GM23338 (cell line): Measurements from ENCODE around the gene PDE4B. TPM values are rescaled to one million over a fixed set of nuclear protein-coding genes. Genes with fewer than 3 reads are reported as not detected.

Source experiments
- ATAC-seq: fragments of 200-7000 bp; cut with Tn5 transposase; 3 replicates; pipeline ENCODE4 v1.9.1; 2020
- DNase-seq: peaks from one replicate; pipeline ENCODE4 v3.0.0-alpha.2; 2015; ENCODE audit warnings: low spot score
- H2AFZ ChIP-seq: fragments of 200-600 bp; sonication (generic); 2 replicates; pipeline ENCODE4 v1.8.0; 2016; ENCODE audit warnings: antibody characterized with exemption, mild to moderate bottlenecking, moderate library complexity
- H3F3A ChIP-seq: fragments of 200-600 bp; sonication (generic); replicated peaks from 2 replicates; pipeline ENCODE4 v1.8.0; 2017; ENCODE audit warnings: antibody characterized with exemption, mixed run types, low read depth
- H3K27ac ChIP-seq: fragments of 200-600 bp; sonication (generic); 2 replicates; pipeline ENCODE4 v1.6.1; 2016; ENCODE audit warnings: low read depth
- H3K27me3 ChIP-seq: fragments of 200-600 bp; sonication (generic); 2 replicates; pipeline ENCODE4 v1.8.0; 2016; ENCODE audit warnings: mild to moderate bottlenecking, mixed run types, moderate library complexity; ENCODE audit not compliant: insufficient read depth
- H3K36me3 ChIP-seq: fragments of 200-600 bp; sonication (generic); 2 replicates; pipeline ENCODE4 v1.8.0; 2016; ENCODE audit warnings: mild to moderate bottlenecking; ENCODE audit not compliant: insufficient read depth
- H3K4me1 ChIP-seq: fragments of 200-600 bp; sonication (generic); 2 replicates; pipeline ENCODE4 v1.8.0; 2016; ENCODE audit warnings: mild to moderate bottlenecking, moderate library complexity; ENCODE audit not compliant: insufficient read depth
- H3K4me2 ChIP-seq: fragments of 200-600 bp; sonication (generic); 2 replicates; pipeline ENCODE4 v1.7.1; 2017; ENCODE audit warnings: mixed run types
- H3K4me3 ChIP-seq: fragments of 200-600 bp; sonication (generic); 2 replicates; pipeline ENCODE4 v1.6.1; 2016; ENCODE audit warnings: mixed run types
- H3K79me2 ChIP-seq: fragments of 200-600 bp; sonication (generic); replicated peaks from 2 replicates; pipeline ENCODE4 v1.8.0; 2017; ENCODE audit warnings: mild to moderate bottlenecking; ENCODE audit not compliant: insufficient read depth
- H3K9me2 ChIP-seq: fragments of 200-600 bp; sonication (generic); 2 replicates; pipeline ENCODE4 v1.8.0; 2017; ENCODE audit not compliant: insufficient read depth
- H4K20me1 ChIP-seq: fragments of 200-600 bp; sonication (generic); replicated peaks from 2 replicates; pipeline ENCODE4 v1.8.0; 2017; ENCODE audit warnings: mild to moderate bottlenecking; ENCODE audit not compliant: insufficient read depth
- H3K27ac Mint-ChIP-seq: 2 replicates; pipeline ENCODE4 v1.8.0; 2020; ENCODE audit warnings: inconsistent platforms, mild to moderate bottlenecking, moderate library complexity, mixed read lengths
- H3K27me3 Mint-ChIP-seq: 3 replicates; pipeline ENCODE4 v1.8.0; 2022; ENCODE audit warnings: low read depth, mild to moderate bottlenecking, moderate library complexity, mixed read lengths, inconsistent platforms; ENCODE audit not compliant: insufficient read depth, poor library complexity
- H3K36me3 Mint-ChIP-seq: 3 replicates; pipeline ENCODE4 v1.8.0; 2021; ENCODE audit warnings: low read depth, mild to moderate bottlenecking, inconsistent platforms, moderate library complexity, mixed read lengths
- H3K4me1 Mint-ChIP-seq: 3 replicates; pipeline ENCODE4 v1.8.0; 2020; ENCODE audit warnings: mild to moderate bottlenecking, inconsistent platforms, mixed read lengths
- H3K4me3 Mint-ChIP-seq: 3 replicates; pipeline ENCODE4 v1.8.0; 2021; ENCODE audit warnings: moderate library complexity, mild to moderate bottlenecking, inconsistent platforms, mixed read lengths
- H3K9me3 Mint-ChIP-seq: 3 replicates; pipeline ENCODE4 v1.8.0; 2020; ENCODE audit warnings: moderate library complexity, mild to moderate bottlenecking, inconsistent platforms, mixed read lengths
- CREB1 ChIP-seq: fragments of 250-450 bp; sonication (Bioruptor Pico); IDR thresholded peaks from 2 replicates; pipeline ENCODE4 v1.5.0; 2020; ENCODE audit warnings: low read depth, mild to moderate bottlenecking, moderate library complexity
- CTCF ChIP-seq, 2 experiments: fragments of 200-600 bp in 1 of 2; sonication (generic) in 1 of 2; conservative IDR thresholded peaks; 2 replicates each; pipeline versions ENCODE4 v1.5.1 to v1.6.1; 2016 to 2017; ENCODE audit warnings: antibody characterized with exemption in 2 of 2, low read depth in 2 of 2, mild to moderate bottlenecking in 2 of 2, moderate library complexity in 1 of 2
- ETS1 ChIP-seq: IDR thresholded peaks from 2 replicates; pipeline ENCODE4 v1.6.1; 2016; ENCODE audit warnings: antibody characterized with exemption
- EZH2 ChIP-seq: fragments of 200-600 bp; sonication (generic); IDR thresholded peaks from one replicate; pipeline ENCODE4 v1.8.0; 2017; ENCODE audit warnings: antibody characterized with exemption, mild to moderate bottlenecking, low read depth; ENCODE audit not compliant: unreplicated experiment
- EZH2phosphoT487 ChIP-seq: fragments of 200-600 bp; sonication (generic); IDR thresholded peaks from one replicate; pipeline ENCODE4 v1.8.1; 2018; ENCODE audit warnings: antibody characterized with exemption; ENCODE audit not compliant: unreplicated experiment
- JUNB ChIP-seq: IDR thresholded peaks from one replicate; pipeline ENCODE4 v1.6.1; 2016; ENCODE audit warnings: antibody characterized with exemption; ENCODE audit not compliant: unreplicated experiment
- NANOG ChIP-seq: IDR thresholded peaks from 2 replicates; pipeline ENCODE4 v1.6.1; 2016; ENCODE audit warnings: antibody characterized with exemption, borderline replicate concordance
- POLR2AphosphoS5 ChIP-seq: IDR thresholded peaks from 2 replicates; pipeline ENCODE4 v1.6.1; 2016; ENCODE audit warnings: antibody characterized with exemption, low read depth
- REST ChIP-seq: IDR thresholded peaks from one replicate; pipeline ENCODE4 v1.6.1; 2018; ENCODE audit warnings: antibody characterized with exemption; ENCODE audit not compliant: unreplicated experiment
- STAT1 ChIP-seq: IDR thresholded peaks from one replicate; pipeline ENCODE4 v1.6.1; 2016; ENCODE audit warnings: antibody characterized with exemption; ENCODE audit not compliant: unreplicated experiment
- ZNF114 ChIP-seq: fragments of 250-450 bp; sonication (Bioruptor Pico); IDR thresholded peaks from 2 replicates; pipeline ENCODE4 v1.5.0; 2020; ENCODE audit warnings: mild to moderate bottlenecking, moderate library complexity
- ZNF331 ChIP-seq: fragments of 250-450 bp; sonication (Bioruptor Pico); IDR thresholded peaks from 2 replicates; pipeline ENCODE4 v1.5.0; 2020; ENCODE audit warnings: low read depth, mild to moderate bottlenecking, moderate library complexity
- polyA plus RNA-seq: library from polyadenylated mRNA; unstranded; fragments of >200 nt; fragmentation: Nextera tagmentation; extraction: Ambion mirVana; gene quantifications from 2 replicates; pipeline ENCODE4 v1.2.1, GENCODE V29; 2016
- total RNA-seq: library from RNA; depleted of rRNA; stranded (reverse); fragments of >200 nt; shearing (Covaris generic); gene quantifications from 2 replicates; pipeline ENCODE4 v1.2.3, GENCODE V29; 2014
- TF ChIP-seq, protein P1 (sequence below): fragments of 250-450 bp; sonication (Bioruptor Pico); IDR thresholded peaks from 2 replicates; pipeline ENCODE4 v1.5.0; 2020; ENCODE audit warnings: mild to moderate bottlenecking, moderate library complexity

The PDE4B gene
- total and polyA plus RNA-seq, 2 experiments from 2014 or later: 14.0 to 25.6 TPM

DNA sequence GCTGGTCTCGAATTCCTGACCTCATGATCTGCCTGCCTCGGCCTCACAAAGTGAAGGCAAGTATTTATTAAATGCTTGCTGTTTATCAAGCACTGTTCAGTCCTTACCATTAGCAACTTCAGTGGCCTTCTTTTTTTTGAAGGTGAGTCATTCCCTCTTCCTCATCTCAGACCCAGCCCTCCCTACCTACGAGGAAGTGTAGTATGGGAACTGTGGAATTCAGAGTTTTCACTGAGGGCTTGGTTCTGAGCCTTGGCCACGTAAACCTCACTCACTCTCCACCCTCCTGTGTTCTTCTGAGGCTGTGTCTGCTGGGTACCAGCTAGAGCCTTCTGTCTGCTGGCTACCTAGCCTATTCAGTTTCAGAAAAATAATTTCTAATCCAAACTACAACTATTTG lies 523.0 kb downstream of the PDE4B start:
- Histone ChIP-seq H3K4me2 (no peak overlapping the region), H2AFZ (0 out of 2 replicates have a peak overlapping the region, but pooled peaks have one; percentile 20), H3F3A (no peaks in the 10 kb centered on the region), H3K9me2 (peaks cover 22% of the 10 kb centered on the region), H3K79me2 (no peaks in the 10 kb centered on the region), H3K36me3 (no peaks in the 10 kb centered on the region), H3K4me3 (no peak overlapping the region), H3K27ac (no peak overlapping the region), H3K27me3 (no peaks in the 10 kb centered on the region), H3K4me1 (peaks cover 4% of the 10 kb centered on the region; the same call in 1 of the 2 replicates), H4K20me1 (no peaks in the 10 kb centered on the region)
- Mint-ChIP-seq H3K36me3 (no peaks in the 10 kb centered on the region; the same call in 2 of the 3 replicates), H3K4me1 (no peaks in the 10 kb centered on the region), H3K27ac (no peak overlapping the region), H3K4me3 (no peak overlapping the region), H3K9me3 (no peaks in the 10 kb centered on the region; the same call in 2 of the 3 replicates), H3K27me3 (no peaks in the 10 kb centered on the region)
- DNase-seq (no peak), ATAC-seq (no peak)
- TF ChIP-seq EZH2phosphoT487 (no peak), ZNF114 (CRISPR knock-in tag) (no peak), NANOG (no peak), JUNB (no peak), EZH2 (no peak), POLR2AphosphoS5 (no peak), REST (no peak), ETS1 (no peak), ZNF331 (CRISPR knock-in tag) (no peak), STAT1 (no peak), CREB1 (no peak), CTCF (conservative IDR thresholded peaks at IDR 0.05; ENCODE audit: low read depth in 2 of 2) (no peak)
- TF ChIP-seq, protein P1, sequence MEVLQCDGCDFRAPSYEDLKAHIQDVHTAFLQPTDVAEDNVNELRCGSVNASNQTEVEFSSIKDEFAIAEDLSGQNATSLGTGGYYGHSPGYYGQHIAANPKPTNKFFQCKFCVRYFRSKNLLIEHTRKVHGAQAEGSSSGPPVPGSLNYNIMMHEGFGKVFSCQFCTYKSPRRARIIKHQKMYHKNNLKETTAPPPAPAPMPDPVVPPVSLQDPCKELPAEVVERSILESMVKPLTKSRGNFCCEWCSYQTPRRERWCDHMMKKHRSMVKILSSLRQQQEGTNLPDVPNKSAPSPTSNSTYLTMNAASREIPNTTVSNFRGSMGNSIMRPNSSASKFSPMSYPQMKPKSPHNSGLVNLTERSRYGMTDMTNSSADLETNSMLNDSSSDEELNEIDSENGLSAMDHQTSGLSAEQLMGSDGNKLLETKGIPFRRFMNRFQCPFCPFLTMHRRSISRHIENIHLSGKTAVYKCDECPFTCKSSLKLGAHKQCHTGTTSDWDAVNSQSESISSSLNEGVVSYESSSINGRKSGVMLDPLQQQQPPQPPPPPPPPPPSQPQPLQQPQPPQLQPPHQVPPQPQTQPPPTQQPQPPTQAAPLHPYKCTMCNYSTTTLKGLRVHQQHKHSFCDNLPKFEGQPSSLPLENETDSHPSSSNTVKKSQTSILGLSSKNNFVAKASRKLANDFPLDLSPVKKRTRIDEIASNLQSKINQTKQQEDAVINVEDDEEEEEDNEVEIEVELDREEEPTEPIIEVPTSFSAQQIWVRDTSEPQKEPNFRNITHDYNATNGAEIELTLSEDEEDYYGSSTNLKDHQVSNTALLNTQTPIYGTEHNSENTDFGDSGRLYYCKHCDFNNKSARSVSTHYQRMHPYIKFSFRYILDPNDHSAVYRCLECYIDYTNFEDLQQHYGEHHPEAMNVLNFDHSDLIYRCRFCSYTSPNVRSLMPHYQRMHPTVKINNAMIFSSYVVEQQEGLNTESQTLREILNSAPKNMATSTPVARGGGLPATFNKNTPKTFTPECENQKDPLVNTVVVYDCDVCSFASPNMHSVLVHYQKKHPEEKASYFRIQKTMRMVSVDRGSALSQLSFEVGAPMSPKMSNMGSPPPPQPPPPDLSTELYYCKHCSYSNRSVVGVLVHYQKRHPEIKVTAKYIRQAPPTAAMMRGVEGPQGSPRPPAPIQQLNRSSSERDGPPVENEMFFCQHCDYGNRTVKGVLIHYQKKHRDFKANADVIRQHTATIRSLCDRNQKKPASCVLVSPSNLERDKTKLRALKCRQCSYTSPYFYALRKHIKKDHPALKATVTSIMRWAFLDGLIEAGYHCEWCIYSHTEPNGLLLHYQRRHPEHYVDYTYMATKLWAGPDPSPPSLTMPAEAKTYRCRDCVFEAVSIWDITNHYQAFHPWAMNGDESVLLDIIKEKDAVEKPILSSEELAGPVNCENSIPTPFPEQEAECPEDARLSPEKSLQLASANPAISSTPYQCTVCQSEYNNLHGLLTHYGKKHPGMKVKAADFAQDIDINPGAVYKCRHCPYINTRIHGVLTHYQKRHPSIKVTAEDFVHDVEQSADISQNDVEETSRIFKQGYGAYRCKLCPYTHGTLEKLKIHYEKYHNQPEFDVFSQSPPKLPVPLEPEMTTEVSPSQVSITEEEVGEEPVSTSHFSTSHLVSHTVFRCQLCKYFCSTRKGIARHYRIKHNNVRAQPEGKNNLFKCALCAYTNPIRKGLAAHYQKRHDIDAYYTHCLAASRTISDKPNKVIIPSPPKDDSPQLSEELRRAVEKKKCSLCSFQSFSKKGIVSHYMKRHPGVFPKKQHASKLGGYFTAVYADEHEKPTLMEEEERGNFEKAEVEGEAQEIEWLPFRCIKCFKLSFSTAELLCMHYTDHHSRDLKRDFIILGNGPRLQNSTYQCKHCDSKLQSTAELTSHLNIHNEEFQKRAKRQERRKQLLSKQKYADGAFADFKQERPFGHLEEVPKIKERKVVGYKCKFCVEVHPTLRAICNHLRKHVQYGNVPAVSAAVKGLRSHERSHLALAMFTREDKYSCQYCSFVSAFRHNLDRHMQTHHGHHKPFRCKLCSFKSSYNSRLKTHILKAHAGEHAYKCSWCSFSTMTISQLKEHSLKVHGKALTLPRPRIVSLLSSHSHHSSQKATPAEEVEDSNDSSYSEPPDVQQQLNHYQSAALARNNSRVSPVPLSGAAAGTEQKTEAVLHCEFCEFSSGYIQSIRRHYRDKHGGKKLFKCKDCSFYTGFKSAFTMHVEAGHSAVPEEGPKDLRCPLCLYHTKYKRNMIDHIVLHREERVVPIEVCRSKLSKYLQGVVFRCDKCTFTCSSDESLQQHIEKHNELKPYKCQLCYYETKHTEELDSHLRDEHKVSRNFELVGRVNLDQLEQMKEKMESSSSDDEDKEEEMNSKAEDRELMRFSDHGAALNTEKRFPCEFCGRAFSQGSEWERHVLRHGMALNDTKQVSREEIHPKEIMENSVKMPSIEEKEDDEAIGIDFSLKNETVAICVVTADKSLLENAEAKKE (CRISPR knock-in tag): no peak
